ENCODE measurements around the gene GPATCH4.
A peak's percentile ranks its signal among the peaks of the same experiment; 100 is the strongest.
"Not testable (repeated sequence)": the region's sequence is repeated elsewhere in the genome, so short reads cannot be mapped to it uniquely, and the experiment has no call there.

Gene GPATCH4

DNA sequence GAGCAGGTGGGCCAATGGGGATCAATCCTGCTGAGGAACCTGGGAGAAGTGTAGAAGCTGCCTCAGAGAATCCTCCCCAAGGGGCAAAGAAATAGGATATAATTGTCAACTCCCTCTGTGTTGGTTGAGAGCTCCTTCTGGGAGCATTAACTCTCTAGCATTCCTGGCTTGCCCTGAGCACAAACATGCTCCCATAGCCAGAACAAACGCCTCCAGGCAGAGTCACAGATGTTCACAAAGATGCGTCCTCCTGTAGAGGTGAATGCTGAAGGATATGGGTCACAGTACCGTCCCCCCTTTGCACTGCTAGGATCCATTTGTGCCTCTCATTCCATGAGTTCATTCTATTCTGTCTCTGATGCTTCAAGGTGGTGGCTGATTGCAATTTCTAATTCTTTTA is 31.1 kb upstream of the GPATCH4 start:
- Histone ChIP-seq H3K36me3 (replicated peaks) (no peaks in the 10 kb centered on the region), H3K4me3 (ENCODE audit: low read depth, low read length) (no peak overlapping the region), H3K27me3 (replicated peaks) (peaks cover 14% of the 10 kb centered on the region), H3K27ac (no peak overlapping the region)
- in situ Hi-C loops (cut with HindIII; ENCODE audit: low pct_ligation_motif_present, low sequenced_read_pairs): no loop called here
- no peak for DNase-seq
- TF ChIP-seq, protein P1, sequence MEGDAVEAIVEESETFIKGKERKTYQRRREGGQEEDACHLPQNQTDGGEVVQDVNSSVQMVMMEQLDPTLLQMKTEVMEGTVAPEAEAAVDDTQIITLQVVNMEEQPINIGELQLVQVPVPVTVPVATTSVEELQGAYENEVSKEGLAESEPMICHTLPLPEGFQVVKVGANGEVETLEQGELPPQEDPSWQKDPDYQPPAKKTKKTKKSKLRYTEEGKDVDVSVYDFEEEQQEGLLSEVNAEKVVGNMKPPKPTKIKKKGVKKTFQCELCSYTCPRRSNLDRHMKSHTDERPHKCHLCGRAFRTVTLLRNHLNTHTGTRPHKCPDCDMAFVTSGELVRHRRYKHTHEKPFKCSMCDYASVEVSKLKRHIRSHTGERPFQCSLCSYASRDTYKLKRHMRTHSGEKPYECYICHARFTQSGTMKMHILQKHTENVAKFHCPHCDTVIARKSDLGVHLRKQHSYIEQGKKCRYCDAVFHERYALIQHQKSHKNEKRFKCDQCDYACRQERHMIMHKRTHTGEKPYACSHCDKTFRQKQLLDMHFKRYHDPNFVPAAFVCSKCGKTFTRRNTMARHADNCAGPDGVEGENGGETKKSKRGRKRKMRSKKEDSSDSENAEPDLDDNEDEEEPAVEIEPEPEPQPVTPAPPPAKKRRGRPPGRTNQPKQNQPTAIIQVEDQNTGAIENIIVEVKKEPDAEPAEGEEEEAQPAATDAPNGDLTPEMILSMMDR (IDR thresholded peaks at IDR 0.05; ENCODE audit: low read depth, low read length, missing control alignments): no peak

DNA sequence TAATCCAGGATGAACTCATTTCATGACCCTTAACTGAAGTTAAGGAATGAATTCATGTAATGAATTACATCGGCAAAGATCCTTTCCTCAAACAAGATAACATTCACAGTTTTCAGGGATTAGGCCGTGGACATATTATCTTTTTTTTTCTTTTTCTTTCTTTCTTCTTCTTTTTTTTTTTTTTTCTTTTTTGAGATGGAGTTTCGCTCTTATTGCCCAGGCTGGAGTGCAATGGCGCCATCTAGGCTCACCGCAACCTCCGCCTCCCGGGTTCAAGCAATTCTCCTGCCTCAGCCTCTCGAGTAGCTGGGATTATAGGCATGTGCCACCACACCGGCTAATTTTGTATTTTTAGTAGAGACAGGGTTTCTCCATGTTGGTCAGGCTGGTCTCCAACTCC is 29.9 kb upstream of the GPATCH4 start:
- H3K27me3 ChIP-seq (replicated peaks): peaks cover 11% of the 10 kb centered on the region
- DNase-seq; H3K36me3 ChIP-seq (replicated peaks); H3K27ac ChIP-seq; H3K4me3 ChIP-seq (ENCODE audit: low read depth, low read length); in situ Hi-C loops (cut with HindIII; ENCODE audit: low pct_ligation_motif_present, low sequenced_read_pairs): not testable (repeated sequence)

GRCh38 chr1:156629823-156630449 is 28.7 kb upstream of the GPATCH4 start:
- no peaks in the 10 kb centered on the region for H3K36me3 ChIP-seq (replicated peaks)
- no peak overlapping the region for H3K27ac ChIP-seq
- in situ Hi-C loops (cut with HindIII; ENCODE audit: low pct_ligation_motif_present, low sequenced_read_pairs): no loop called here
- peaks cover 16% of the 10 kb centered on the region for H3K27me3 ChIP-seq (replicated peaks)
- TF ChIP-seq, protein P1 (IDR thresholded peaks at IDR 0.05; ENCODE audit: low read depth, low read length, missing control alignments): no peak
- H3K4me3 ChIP-seq (ENCODE audit: low read depth, low read length): no peak overlapping the region
- no peak for DNase-seq

DNA sequence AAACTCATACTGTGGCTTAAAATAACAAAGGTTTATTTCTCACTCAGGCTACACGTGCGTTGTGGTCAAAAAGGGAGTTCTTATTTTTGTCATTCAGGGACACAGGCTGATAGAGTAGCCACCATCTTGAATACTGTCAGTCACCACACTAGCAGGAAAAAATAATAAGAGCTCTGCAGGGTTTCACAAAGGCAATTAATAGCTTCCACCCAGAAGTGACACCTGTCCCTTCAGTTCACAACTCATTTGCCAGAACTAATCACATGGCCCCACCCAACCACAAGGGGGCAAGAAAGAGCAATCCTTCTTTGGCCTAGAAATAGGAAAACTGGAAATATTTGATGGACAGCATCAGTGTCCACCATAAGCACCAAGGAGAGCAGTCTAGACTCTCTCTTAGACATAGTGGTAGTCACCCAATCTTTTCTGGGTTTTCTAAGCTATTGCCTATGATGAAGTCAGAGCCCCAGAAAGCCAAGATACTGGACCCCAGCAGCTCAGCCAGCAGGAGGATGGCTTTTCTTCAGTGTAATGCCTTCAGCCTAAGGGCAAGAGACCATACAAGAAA is 26.1 kb upstream of the GPATCH4 start:
- TF ChIP-seq, protein P1 (IDR thresholded peaks at IDR 0.05; ENCODE audit: low read depth, low read length, missing control alignments): peak; percentile 82
- in situ Hi-C loops (cut with HindIII; ENCODE audit: low pct_ligation_motif_present, low sequenced_read_pairs): no loop called here
- peaks cover 32% of the 10 kb centered on the region for H3K27me3 ChIP-seq (replicated peaks)
- no peak overlapping the region for H3K27ac ChIP-seq
- no peaks in the 10 kb centered on the region for H3K36me3 ChIP-seq (replicated peaks)
- H3K4me3 ChIP-seq (ENCODE audit: low read depth, low read length): no peak overlapping the region
- DNase-seq: peak; percentile 41

DNA sequence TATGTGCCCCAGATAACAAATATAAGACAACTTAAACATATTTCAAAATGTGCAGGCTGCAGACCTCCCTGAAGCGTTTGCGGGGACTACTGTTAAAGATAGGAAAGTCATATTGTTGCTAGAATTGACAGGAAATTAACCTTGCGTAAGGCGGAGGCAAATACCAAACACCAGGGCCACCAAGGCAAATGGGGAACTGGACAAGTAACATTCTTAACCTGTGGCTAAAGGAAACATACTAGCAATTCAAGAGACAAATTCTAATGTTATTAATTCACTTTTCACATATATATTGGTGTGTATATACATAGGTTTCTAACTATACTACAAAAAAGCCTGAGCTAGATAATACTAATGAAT is 24.8 kb upstream of the GPATCH4 start:
- in situ Hi-C loops (cut with HindIII; ENCODE audit: low pct_ligation_motif_present, low sequenced_read_pairs): no loop called here
- Histone ChIP-seq H3K4me3 (ENCODE audit: low read depth, low read length) (no peak overlapping the region), H3K27ac (no peak overlapping the region), H3K36me3 (replicated peaks) (no peaks in the 10 kb centered on the region), H3K27me3 (replicated peaks) (peaks cover 32% of the 10 kb centered on the region)
- TF ChIP-seq, protein P1 (IDR thresholded peaks at IDR 0.05; ENCODE audit: low read depth, low read length, missing control alignments): no peak
- DNase-seq: no peak

DNA sequence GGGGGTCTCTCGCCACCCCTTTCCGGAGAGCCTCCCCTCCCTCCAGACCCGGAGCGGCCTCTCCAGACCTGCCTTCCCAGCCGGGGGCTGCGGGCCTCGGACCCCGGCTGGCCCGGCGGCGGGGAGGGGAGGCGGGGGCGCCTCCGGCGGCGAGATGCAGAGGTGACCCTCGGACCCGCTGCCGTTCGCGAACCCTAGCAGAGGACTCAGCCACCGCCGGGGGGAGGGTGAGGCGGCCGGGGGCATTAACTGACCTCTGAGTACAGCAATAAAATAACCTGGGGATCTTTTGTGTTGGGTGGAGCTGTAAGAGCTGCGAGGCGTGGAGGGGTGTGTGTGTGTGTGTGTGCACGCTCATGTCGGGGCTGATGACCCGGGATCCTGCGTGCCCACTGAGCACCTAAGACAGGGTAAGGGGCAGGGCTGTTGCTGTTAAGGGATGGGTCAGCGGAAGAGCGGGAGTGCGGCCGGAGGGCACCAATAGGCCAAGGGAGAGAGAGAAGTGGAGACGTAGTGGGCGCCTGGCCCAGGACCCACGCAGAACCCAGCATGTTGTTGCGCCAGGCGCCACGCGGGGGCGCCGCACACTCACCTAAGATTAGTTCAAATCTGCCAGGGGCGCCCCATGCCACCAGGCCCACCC is 24.3 kb upstream of the GPATCH4 start:
- Histone ChIP-seq H3K27ac (no peak overlapping the region), H3K27me3 (replicated peaks) (peaks cover 33% of the 10 kb centered on the region), H3K36me3 (replicated peaks) (no peaks in the 10 kb centered on the region), H3K4me3 (ENCODE audit: low read depth, low read length) (no peak overlapping the region)
- DNase-seq: no peak
- in situ Hi-C loops (cut with HindIII; ENCODE audit: low pct_ligation_motif_present, low sequenced_read_pairs): no loop called here
- TF ChIP-seq, protein P1 (IDR thresholded peaks at IDR 0.05; ENCODE audit: low read depth, low read length, missing control alignments): peak; percentile 89

Data from brain microvascular endothelial cell (primary cell).